ENCODE data around the gene SHISA7.
"Not testable (repeated sequence)": the region's sequence is repeated elsewhere in the genome, so short reads cannot be mapped to it uniquely, and the experiment has no call there.

The SHISA7 gene

DNA sequence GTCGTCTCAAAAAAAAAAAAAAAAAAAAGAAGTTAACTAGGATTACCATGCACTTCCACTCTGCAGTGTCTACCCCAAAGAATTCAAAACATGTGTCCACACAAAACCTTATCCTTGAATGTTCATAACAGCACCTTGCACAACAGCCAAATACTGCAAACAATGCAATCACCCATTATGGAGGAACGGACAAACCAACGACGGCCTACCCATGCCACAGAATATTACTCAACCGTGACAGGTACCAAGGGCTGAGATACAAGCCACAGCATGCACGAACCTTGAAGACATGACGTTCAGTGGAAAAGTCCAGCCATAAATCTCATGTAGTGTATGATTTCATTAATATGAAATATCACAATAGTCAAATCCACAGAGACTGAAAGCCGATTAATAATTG lies 3.0 kb upstream of the SHISA7 start:
- DNase-seq (ENCODE audit: low read depth in 2 of 2) = no peak

DNA sequence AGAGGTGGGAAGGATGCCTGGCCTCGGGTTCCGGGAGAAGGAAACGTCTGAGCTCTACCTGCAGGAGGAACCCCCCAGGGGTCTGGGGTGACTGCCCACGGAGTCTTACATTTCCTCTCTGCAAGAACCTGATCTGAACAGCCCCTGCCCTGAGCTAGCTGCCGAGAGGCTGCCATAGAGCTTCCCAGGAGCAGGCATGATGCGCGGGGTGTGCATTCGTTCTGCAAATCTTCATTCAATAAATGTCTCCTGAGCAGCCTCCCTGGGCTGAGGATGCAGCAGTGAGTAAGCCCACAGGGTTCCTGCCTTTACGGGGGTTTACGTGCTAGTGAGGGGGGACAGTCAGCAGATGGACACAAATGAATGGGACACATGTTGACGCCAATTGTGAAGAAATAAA lies 1.5 kb upstream of the SHISA7 start:
- DNase-seq (ENCODE audit: low read depth in 2 of 2) = no peak

DNA sequence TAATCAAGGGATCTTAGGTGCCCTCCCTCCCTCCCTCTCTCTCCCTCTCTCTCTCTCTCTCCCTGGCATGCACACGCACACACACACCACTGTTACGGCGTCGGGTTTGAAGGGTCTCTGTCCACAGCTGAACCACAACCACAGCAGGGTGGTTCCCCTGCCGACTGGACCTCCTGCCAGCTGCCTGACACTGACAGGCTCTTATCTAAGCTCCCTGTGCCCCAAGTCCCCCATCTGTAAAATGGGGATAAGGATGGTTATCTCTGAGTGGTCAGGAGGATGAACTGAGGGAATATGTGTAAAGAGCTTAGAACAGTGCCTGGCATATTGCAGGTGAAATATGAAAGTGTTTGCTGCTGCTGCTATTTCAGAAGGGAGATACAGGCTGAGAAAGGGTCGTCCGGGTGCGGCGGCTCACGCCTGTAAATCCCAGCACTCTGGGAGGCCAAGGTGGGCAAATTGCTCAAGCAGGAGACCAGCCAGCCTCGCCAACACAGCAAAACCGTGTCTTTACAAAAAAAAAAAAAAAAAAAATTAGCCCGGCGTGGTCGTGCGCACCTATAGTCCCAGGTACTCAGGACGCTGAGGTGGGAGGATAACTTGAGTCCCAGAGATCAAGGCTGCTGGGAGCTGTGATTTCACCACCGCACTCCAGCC lies 852 bp upstream of the SHISA7 start:
- no peak for DNase-seq (ENCODE audit: low read depth in 2 of 2)

DNA sequence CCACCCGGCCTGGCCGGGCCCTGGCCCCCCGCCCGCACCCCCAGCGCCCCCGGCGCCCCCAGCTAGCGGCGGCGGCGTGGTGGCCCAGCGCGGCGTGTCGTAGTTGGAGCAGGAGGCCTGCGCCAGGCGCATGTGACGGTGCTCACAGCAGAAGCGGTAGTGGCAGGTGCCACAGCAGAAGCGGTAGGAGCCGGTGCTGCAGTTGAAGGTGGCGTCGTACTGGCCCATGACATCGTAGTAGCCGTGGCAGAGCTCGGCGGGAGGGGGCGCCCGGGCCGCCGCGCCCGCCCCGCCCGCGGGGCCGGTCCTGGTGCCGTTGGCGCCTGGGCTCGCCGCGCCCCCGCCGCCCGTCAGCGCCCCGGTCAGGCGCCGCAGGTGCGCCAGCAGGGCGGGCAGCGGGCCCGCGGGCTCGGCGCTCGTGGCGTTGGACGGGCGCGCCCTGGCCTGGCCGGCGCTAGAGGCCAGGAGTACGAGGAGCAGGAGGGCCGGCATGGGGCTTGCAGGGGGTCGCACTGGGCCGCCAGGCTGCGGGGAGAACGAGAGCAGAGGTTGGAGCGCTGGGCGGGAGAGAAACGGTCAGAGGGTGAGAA lies 633 bp downstream of the SHISA7 start:
- DNase-seq (ENCODE audit: low read depth in 2 of 2) = no peak

DNA sequence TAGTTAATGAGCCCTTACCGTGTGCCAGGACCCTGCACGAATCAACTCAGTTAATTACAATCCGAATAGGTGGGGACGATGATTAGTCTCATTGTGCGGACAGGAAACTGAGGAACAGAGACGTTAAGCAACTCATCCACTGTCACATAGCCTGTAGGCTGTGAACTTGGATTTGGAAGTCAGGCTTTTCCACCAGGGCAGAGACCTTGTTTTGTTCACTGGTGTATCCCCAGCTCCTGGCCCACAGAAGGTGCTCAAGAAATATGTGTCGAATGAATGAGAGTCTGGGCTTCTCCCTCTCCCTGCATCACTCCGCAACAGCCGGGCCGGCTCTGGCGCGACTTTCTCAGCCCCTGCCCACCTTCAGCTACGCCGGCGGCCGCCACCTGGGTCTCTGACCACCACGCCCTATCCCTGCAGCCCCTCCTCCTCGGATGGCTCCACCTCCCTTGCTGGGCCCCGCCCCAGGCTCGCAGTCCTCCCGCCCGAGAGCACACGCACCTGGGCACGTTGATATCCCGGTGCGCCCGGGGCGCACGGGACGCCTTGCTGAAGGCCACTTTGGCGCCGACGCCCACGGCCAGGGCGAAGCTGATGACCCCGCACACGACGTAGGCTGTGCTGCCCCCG lies 1.3 kb downstream of the SHISA7 start:
- no peak for DNase-seq (ENCODE audit: low read depth in 2 of 2)

DNA sequence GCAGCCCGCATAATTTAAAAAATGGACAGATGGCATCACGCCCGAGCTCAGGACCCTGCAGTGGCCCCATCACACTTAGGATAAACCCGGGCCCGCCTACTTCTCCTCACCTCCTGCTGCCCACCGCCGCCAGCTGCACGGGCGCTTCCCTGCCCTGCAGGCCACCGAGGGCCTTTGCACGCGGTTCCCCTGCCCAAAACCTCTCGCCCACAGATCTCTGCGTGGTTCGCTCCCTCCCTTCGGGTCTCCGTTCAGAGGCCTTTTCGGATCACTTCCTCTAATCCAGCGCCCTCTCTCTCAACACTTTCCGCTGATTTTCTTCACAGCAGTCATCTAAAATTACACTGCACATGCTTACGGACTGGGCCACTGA lies 1.8 kb downstream of the SHISA7 start:
- no peak for DNase-seq (ENCODE audit: low read depth in 2 of 2)

DNA sequence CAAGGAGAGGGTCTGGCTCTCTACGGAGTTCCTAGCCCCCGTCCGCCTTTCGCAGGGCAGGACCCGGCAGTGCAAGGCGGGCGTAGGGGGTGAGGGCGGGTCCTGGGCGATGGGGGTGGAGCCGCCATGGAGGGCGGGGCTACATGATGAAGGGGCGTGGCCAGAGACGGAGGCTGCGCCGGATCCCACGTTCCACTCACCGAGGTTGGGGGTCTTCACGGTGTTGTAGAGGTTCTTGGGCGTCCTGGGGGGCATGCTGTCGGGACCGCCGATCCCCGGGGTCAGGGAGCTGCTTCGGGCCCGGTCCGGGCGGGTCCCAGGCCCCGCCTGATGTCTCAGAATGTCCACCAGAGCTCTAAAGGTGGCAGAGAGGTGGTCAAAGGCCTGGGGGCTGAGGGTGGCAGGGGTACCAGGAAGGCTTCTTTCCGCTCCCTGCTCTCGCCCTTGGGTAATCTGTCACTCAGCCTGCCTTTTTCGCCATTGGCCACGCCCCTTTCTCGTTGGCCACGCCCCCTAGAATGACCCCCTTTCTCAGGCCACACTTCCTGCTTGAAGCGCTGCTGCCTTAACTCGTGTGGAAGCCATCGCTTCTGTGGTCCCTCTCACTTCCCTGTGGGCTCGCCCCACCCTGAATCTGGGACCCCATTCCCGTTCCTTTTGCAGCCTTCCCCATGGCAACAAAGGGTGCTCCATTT lies 2.5 kb downstream of the SHISA7 start:
- DNase-seq (ENCODE audit: low read depth in 2 of 2) = no peak

DNA sequence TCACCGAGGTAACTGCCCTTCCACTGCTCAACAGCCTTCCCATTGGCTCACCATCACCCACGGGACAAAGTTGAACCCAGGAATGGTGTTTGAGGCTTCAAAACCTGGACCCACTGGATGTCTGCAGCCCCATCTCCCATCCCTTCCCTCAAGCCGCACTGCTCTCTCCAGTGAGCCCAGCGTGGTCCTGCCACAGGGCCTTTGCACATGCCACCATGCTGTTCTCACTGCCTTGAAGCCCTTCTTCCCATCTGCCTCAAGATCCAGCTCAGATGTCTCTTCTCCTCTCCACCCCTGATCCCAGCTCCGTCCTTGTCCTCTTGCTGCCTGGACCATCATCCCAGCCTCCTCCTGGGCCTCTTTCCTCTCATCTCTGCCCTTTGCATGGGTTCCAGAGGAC lies 4.0 kb downstream of the SHISA7 start:
- DNase-seq (ENCODE audit: low read depth in 2 of 2) = no peak

DNA sequence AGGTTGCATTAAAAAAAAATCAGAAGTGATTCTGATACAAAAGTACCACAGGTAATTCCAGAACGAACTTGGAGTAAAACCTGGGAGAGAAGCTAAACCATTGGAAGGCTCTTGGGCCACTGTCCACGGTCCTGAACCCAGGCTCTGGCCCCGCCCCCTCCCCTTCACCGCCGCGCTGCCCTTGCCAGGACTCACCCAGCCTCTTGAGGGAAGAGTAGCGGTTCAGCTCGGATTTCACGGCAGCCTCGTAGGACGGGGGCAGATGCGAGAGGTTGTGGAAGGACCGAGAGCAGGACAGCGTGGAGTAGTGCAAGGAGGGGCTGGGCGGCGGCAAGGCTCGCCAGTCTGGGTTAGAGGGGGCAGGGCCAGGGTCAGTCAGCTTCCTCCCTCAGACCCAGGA lies 5.7 kb downstream of the SHISA7 start:
- no peak for DNase-seq (ENCODE audit: low read depth in 2 of 2)

DNA sequence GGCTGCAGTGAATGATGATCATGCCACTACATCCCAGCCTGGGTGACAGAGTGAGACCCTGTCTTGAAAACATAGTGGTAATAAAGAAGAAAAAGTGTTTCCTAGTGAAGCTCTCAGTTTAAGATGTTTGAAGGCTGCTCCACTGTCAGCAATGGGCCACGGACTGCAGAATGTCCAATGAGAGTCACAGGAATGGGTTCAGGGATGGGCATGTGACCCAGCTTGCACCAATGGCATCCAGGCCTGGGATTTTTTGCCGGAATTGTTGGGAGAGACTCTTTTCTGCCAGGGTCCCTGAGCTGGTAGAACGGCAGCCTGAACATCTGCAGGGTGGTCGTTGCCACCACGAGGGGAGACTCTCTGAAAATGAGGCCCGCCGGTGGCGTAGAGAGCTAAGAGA lies 6.3 kb downstream of the SHISA7 start:
- no peak for DNase-seq (ENCODE audit: low read depth in 2 of 2)

DNA sequence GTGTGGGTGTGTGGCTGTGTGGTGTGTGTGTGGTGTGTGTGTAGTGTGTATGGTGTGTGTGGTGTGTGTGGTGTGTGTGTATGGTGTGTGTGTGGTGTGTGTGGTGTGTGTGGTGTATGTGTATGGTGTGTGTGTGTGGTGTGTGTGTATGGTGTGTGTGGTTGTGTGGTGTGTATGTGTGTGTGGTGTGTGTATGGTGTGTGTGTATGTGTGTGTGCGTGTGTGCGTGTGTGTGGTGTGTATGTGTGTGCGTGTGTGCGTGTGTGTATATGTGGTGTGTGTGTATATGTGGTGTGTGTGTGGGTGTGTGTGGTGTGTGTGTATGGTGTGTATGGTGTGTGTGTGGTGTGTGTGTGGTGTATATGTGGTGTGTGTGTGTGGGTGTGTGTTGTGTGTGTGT lies 8.1 kb downstream of the SHISA7 start:
- DNase-seq (ENCODE audit: low read depth in 2 of 2) = no peak

DNA sequence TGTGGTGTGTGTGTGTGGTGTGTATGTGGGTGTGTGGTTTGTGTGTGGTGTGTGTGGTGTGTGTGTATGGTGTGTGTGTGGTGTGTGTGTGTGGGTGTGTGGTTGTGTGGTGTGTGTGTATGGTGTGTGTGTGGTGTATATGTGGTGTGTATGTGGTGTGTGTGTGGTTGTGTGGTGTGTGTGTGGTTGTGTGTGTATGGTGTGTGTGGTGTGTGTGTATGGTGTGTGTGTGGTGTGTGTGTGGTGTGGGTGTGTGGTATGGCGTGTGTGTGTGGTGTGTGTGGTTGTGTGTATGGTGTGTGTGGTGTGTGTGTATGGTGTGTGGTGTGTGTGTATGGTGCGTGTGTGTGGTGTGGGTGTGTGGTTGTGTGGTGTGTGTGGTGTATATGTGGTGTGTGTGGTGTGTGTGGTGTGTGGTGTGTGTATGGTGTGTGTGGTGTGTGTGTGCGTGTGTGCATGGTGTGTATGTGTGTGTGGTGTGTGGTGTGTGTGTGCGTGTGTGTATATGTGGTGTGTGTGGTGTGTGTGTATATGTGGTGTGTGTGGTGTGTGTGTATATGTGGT lies 8.7 kb downstream of the SHISA7 start:
- DNase-seq (ENCODE audit: low read depth in 2 of 2) = no peak

DNA sequence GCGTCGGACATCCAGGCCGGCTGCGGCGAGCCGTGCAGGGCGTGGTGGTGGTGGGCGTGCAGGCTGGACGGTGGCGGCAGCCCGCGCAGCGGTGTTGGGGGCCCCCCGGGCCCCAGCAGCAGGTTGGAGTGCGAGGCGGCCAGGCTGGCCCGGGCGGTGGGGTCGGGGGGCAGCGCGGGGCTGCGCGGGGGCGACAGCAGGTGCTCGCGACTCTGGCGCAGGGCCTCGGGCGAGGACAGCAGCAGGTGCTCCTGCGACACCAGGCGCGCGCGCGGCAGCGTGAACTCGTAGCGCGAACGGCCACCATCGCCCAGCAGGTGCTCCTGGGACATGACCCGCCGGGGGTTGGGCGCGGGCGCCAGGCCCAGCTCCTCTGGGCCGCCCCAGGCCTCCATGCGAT lies 9.8 kb downstream of the SHISA7 start:
- no peak for DNase-seq (ENCODE audit: low read depth in 2 of 2)

DNA sequence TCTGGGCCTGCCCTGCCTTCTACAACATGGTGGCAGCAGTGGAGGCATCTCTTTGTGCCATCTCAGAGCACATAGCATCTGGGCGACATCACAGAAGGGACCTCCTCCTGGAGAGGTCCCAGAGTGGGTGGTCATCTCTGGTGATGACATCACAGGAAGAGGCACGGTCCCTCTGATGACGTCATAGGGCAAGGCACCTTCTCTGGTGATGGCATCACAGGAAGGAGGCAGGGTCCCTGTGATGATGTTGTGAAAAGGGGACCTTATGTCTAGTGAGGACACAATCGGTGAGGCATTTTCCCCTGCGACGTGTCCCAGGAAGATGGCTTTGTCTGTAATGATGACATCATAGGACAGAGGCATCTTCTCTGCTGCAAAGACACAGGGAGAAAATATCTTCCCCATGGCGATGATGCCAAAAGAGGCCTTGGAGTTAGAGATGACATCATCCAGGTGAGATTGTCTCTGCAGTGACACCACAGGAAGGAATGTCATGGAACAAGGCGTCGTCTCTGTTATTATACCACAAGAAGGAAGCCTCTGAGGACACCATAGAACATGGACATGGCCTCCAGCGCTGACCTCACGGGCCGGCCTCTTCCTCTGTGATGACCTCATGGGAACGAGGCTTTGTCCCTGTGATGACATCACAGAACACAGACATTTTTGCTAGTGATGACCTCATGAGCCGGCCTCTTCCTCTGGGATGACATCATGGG lies 10.7 kb downstream of the SHISA7 start:
- DNase-seq (ENCODE audit: low read depth in 2 of 2) = no peak

DNA sequence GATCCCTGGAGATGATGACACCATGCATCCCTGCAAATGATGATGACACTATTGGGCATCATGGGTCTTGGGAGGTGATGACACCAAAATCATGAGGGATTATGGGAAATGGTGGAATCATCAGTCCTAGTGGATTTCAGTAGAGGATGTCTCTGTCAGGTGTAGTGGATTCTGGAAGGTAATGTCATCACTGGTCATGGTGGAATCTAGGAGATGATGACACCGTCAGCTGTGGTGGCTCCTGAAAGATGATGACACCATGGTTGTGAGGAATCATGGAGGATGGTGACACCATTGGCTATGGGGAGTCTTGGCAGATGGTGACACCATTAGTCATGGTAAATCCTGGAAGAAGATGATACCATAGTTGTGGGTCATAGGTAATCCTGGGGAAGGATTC lies 11.9 kb downstream of the SHISA7 start:
- no peak for DNase-seq (ENCODE audit: low read depth in 2 of 2)

DNA sequence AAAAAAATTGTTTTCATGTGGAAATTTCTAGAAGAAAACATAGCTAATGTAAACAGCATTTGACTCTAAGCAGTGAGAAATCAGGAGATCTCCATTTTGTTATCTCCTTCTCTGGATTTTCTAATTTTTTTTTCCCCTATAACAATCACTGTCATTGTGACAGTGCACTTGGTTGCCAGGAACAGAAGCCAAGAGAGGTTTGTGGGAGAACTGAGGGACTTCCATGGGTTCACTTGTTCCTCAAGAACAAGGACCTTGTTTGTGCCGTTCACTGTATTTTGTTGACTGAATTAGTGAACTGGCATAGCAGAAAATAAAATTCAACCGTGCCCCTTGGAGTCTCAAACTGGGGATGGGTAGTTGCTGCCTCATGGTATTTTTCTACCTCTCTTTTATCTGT lies 17.1 kb downstream of the SHISA7 start:
- DNase-seq (ENCODE audit: low read depth in 2 of 2) = no peak

DNA sequence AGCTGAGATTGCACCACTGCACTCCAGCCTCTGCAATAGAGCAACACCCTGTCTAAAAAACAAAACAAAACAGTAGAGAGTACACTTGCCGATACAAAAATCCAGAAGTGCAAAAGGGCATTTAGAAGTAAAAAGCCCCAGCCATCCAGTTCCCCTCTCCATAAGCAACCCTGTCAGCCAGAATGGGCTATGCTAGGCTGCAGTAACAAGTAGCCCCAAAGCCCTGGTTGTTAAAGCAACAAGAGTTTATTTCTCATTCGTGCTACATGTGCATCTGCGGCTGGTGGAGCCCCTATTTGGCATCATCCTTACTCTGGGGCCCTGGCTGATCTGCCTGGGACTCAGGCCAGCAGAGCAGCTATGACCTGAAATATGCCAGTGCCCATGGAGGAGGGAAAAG lies 18.6 kb downstream of the SHISA7 start:
- no peak for DNase-seq (ENCODE audit: low read depth in 2 of 2)

DNA sequence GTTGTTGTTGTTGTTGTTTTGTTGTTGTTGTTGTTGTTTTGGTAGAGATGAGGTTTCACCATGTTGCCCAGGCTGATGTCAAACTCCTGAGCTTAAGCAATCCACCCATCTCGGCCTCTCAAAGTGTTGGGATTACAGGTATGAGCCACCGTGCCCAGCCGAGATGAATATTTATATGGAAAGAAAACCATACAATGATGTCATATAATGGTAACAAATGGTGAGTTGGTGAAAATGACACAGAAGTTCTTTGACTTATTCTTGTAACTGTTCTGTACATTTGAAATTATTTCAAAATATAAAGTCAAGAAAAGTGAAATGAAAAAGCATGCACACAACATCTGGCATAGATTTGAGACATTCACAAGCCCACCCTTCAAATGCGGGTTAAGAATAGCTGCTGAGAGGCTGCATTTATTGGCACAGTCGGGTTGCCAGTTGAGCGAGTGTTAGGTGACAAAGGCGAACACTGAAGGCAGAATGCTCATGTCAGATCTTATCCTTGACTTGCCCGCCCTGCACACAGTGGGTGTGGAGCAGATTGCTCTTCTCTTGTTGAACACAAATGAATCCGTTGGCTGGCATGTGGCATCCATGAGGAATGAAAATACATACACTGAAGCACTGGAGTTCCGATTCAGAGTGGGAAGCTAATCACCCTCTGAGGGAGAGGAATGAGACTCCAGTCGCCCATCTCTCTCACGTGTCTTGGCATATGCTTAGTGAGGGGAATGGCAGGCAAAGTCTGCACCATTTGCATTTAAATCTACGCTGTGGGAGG lies 19.7 kb downstream of the SHISA7 start:
- no peak for DNase-seq (ENCODE audit: low read depth in 2 of 2)

DNA sequence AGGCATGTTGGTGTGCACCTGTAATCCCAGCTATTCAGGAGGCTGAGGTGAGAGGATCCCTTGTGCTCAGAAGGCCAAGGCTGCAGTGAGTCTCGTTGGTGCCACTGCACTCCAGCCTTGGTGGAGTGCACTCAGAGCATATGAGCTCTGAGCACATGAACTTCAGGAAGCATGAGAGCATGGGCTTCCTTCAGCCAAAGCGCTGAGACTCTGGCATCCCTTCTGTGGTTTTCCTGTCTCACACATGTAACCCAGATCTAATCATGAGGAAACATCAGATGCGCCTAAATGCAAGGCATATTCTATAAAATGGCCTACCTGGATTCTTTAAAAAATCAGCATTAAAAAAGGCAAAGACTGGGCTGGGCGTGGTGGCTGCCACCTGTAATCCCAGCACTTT lies 21.8 kb downstream of the SHISA7 start:
- not testable (repeated sequence) for DNase-seq (ENCODE audit: low read depth in 2 of 2)

DNA sequence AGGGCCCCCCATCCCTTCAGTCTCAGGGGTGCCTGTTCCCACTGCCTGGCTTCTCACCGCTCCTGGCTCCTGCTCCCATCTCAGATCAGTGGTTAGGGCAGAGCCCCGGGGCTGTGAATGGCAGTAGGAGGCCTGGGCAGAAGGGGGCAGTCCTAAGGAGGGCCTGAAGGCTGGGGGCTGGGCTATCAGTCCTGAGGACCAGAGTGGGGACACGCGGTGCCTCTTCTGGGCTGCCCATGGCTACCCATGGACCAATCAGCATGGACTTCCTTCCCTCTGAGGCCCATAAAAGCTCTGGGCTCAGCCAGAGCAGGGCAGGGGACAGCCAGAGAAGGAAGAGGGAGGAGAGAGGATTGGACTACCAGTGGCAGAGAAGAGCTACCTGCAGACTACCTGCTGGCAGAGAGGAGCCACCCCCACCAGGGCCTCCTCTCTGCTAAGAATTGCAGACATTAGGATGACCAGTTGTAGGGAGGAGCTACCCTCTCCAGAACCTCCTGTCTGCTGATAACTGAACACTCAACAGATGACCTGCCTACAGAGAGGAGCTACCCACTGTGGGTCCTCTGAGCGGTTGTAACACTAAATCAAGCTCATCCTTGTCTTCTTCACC lies 23.4 kb downstream of the SHISA7 start:
- no peak for DNase-seq (ENCODE audit: low read depth in 2 of 2)

DNA sequence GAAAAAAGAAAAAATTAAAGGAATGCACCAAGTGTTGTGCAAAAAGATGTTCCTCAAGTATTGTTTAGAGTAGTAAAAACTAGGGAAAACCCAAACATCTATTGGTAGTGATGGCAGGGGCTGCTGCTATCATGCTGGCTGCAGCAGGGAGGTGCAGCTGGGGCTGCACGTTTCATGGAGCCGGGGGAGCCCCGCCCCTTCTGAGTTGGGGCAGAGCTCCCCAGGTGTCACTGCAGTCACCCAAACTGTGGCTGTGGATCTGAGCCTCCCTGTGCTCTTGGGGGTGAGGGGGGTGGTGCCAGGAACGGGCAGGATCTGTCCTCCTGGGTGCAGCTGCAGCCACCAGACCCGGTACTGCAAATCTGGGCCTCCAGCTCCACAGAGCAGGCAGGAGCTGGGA lies 24.0 kb downstream of the SHISA7 start:
- no peak for DNase-seq (ENCODE audit: low read depth in 2 of 2)
